ENCODE results near the gene IGLL5.

IGLL5 gene

GRCh38 chr22:22887621-22888503 is at the start of gene IGLL5:
TSS of gene IGLL5 (plus strand) at chr22:22887816. CDS start at chr22:22888054, 238 bp downstream.
- DNase-seq (ENCODE audit: low read depth): no peak

DNA sequence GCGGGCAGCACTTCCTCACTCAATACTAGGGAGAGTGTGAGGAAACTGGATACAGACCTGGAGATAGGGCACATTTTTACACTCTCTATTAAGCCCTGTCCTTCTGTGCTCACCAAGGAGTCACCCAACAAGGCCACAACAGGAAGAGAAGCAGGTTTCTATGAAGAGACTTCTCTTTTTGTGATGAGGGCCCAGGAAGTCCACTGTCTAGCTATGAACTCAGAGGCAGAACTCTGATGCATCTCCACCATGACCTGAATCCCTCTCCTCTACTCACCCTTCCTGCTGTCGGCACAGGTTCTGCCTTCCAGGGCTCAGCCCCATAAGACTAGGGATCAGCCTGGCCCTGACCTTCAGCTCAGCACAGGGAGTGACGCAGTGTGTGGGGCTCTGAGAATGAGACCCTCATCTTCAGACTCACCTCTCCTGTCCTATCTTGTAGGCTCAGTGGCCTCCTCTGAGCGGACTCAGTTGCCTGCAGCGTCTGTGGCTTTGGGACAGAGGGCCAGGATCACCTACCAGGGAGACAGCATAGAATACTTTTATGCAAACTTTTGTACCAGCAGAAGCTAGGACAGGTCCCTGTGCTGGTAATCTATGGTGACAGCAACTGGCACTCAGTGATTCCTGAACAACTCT is 49.3 kb upstream of the IGLL5 start:
- DNase-seq (ENCODE audit: low read depth): no peak

DNA sequence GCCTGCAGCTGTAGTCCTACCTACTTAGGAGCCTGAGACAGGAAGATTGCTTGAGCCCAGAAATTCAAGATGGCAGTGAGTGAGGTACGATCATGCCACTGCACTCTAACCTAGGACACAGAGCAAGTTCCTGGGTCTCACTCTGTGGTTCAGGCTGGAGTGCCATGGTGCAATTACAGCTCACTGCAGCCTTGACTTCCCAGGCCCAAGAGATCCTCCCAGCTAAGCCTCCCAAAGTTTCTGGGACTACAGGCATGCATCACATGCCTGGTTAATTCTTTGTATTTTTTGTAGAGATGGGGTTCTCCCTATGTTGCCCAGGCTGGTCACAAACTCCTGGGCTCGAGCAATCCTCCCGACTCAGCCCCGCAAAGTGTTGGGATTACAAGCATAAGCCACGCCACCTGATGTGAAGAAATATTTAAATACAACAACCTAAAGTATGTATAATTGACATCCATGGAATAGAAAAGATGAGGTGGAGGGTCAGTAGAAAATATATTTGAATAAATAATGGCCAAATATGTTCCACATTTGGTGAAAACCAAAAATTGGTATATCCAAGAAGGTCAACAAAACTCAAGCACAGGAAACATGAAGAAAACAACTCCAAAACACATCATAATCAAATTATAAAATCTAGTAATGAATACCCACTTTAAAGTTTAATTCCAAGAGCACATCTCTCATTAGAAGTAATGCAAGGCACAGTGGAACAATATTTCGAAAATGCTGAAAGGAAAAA is 47.9 kb upstream of the IGLL5 start:
- no peak for DNase-seq (ENCODE audit: low read depth)

GRCh38 chr22:22840780-22841179 is 46.8 kb upstream of the IGLL5 start:
- DNase-seq (ENCODE audit: low read depth): no peak

DNA sequence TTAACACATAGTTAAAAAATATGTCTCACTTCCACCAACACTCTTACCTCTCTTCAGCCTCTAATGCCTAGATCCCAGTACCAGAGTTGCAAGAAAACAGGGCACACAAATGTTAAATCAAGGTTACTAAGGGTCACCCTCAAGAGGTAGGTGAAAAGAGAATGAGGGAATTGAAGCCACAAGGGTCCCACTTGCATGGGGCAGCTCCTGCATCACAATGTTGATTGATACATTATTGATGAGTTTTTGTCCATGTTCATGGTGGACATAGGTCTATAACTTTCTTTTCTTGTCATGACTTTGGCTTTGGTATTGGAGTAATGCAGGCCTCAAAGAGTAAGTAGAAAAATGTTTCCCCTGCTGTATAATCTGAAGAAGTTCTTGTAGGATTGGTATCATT is 46.0 kb upstream of the IGLL5 start:
- no peak for DNase-seq (ENCODE audit: low read depth)

DNA sequence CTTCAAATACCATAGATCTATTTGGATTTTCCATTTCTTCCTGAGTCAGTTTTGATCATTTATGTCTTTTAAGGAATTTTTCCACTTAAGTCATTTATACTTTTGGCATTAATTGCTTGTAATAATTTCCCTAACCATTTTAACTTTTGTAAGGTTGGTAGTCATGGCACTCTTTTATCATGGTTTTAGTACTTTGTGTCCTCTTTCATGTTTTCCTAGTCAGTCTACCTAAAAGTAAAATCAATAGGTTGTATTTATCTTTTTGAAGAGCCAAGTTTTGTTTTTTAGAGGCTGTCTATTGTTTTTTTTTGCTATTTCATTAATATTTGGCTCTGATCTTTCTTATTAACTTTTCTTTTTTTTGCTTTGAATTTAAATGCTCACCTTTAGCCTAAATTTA is 45.5 kb upstream of the IGLL5 start:
- DNase-seq (ENCODE audit: low read depth): no peak

DNA sequence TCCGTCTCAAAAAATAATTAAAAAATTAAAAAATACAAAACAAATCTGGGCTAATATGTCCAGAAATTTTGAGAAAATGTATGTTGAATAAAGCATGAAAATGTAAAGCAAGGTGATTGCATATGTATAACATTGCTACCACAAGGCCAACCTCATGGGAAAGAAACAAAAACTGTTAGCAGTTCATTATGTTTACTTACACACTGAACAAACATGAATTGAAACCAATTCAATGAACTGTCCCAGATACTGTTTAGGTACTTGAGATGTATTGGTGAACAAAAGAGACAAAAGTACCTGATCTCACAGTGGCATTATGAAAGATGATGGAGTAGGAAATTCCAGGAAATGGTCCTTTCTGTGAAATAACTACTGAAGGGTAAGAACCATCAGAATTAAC is 43.8 kb upstream of the IGLL5 start:
- no peak for DNase-seq (ENCODE audit: low read depth)

DNA sequence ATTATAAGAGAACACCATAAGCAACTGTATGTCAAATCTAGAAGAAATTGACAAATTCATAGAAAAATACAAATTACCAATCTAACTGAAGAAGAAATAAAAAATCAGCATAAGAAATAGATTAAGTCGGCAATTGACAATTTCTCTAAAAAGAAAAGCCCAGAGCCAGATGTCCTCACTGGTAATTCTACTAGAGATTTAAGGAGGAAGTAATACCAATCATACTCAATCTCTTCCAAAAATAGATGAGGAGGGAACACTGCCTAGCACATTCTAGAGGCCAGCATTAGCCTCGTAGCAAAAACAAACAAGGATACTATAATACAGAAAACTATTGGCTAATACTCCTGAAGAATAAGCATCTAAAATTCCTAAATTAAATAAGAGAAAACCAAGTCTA is 40.4 kb upstream of the IGLL5 start:
- DNase-seq (ENCODE audit: low read depth): no peak

GRCh38 chr22:22848364-22848866 is 39.2 kb upstream of the IGLL5 start:
- peak; percentile 59 for DNase-seq (ENCODE audit: low read depth)

- DNase-seq (ENCODE audit: low read depth): no peak
Observed at GRCh38 chr22:22849640-22850610, 37.7 kb upstream of the IGLL5 start.

DNA sequence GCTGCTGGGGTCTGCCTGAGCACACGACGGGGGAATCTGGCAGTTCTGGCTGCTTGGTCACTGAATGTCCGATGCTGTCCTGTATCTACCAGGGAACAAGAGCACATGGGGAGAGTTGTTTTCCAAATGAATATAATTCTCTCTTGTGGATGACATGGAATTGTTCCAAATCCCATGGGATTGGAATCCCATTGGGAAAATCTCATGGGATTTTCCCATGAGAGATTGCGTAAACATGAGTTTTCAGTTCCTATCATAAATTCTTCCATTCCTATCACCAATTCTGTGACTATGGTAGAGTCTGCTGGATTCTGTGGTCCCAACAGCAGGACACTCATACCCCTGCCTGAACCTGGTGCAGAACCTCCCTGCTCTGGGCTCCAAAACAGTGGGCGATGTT is 35.6 kb upstream of the IGLL5 start:
- DNase-seq (ENCODE audit: low read depth): no peak

- DNase-seq (ENCODE audit: low read depth): no peak
Observed at GRCh38 chr22:22853713-22854112, 33.9 kb upstream of the IGLL5 start.

GRCh38 chr22:22854466-22854865 is 33.1 kb upstream of the IGLL5 start:
- no peak for DNase-seq (ENCODE audit: low read depth)

GRCh38 chr22:22855085-22855484 is 32.5 kb upstream of the IGLL5 start:
- DNase-seq (ENCODE audit: low read depth): no peak

DNA sequence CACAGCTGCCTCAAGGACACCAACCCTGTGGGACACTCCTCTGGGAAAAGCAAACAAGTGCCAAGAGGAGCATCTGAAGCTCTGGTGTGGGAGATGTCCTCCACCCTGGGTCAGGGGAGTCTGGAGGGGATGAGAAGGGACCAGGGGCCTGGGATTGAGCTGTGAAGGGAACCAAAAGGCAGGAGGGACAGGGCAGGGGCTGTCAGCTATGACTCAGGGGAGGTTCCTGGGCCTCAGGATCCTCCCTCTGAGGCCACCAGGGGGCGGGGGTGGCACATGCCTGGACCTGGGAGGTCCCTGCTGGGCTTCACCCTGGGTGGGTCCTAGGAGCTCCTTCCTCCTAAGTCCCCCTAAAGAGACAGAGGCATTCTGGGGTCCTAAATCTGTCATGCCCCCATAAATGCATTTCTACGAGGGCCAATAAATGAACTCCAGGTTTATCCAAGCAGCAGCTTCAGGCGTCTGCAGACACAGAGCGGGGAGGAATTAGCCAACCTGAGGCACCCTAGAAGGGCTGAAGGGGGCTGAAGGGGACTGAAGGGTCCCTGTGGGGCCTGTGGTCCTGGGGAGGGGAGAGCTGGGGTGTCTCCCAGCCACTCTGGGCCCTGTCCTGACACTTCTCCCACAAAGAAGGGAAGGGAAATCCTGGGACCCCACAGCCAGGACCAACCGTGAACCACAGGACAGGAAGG is 31.9 kb upstream of the IGLL5 start:
- DNase-seq (ENCODE audit: low read depth): peak; percentile 36

DNA sequence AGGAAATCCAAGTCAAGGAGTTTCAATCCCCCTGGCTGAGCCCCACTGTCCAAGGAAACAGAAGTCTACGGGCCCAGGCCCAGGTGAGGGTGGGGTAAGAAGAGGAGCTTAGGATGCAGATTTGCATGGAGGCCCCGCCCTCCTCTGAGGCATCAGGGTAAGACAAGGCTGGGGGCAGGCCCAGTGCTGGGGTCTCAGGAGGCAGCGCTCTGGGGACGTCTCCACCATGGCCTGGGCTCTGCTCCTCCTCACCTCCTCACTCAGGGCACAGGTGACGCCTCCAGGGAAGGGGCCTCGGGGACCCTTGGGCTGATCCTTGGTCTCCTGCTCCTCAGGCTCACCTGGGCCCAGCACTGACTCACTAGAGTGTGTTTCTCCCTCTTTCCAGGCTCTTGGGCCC is 31.3 kb upstream of the IGLL5 start:
- no peak for DNase-seq (ENCODE audit: low read depth)

DNA sequence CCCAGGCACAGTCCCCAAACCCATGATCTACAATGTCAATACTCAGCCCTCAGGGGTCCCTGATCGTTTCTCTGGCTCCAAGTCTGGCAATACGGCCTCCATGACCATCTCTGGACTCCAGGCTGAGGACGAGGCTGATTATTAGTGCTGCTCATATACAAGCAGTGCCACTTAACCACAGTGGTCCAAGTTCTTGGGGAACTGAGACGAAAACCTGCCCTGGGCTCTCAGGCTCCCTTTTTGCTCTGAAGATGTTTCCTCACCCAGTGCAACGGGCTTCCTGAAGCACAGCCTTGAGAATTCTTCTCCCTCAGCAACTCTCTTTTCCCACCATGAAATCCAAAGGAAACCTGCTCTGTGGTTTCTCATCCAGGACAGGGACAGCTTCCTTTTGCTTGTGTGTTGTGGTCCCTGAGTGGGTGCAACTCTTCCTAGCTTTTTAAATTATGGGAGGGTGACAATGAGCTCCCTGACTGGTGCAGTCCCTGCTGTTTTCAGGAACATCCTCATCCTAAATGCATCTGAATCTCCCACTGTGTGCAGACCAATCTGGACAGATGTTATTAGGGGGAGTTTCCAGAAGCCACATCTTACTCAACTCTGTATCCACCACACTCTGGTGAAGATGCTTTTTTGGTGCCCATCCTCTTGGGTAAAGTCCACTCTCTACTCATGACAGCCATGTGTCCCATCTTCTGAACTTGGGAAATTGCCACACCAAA is 30.6 kb upstream of the IGLL5 start:
- DNase-seq (ENCODE audit: low read depth): no peak

DNA sequence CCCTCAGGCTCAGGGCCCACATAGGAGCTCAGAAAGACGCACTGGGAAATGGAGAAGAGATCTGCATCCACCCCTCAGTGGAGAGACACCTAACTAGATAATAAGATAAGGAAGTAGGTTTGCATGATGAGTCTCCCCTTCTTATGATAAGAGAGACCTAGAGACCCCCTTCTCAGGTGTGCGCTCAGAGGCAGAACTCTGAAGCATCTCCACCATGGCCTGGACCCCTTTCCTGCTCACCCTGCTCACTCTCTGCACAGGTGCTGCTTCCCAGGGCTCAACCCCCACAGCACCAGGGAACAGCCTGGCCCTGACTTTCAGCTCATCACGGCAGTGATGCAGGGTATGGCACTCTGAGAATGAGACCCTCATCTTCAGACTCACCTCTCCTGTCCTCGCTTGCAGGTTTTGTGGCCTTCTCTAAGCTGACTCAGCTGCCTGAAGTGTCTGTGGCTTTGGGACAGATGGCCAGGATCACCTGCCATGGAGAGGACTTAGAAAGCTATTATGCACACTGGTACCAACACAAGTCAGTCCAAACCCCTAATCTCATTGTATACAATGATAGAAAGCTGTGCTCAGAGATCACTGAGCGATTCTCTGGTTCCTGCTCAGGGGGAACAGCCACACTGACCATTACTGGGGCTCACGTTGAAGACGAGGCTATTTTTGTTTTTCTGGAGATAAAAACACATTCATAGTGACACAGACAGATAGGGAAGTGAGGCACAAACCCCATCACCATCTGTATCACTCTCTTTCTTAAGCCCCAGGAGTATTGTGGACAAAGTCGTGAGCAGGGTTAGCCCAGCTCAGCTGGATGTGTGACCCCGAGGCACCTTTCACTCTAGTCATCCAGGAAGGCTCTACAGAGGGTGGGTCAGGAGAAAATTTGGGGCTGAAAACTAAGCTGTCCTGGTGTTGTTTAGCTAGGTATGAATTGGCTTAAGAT is 29.7 kb upstream of the IGLL5 start:
- DNase-seq (ENCODE audit: low read depth): no peak

GRCh38 chr22:22858559-22858937 is 29.1 kb upstream of the IGLL5 start:
- DNase-seq (ENCODE audit: low read depth): no peak
